ENCODE results near the gene SLC24A1. TPM values are rescaled to one million over a fixed set of nuclear protein-coding genes. Genes with fewer than 3 reads are reported as not detected.

The SLC24A1 gene
- total and polyA plus RNA-seq, 10 of the 15 experiments (the other 5 are each of a cell fraction or from before 2014, with no cell fraction given), result 1.4 to 5.8 (median 3.3) TPM

DNA sequence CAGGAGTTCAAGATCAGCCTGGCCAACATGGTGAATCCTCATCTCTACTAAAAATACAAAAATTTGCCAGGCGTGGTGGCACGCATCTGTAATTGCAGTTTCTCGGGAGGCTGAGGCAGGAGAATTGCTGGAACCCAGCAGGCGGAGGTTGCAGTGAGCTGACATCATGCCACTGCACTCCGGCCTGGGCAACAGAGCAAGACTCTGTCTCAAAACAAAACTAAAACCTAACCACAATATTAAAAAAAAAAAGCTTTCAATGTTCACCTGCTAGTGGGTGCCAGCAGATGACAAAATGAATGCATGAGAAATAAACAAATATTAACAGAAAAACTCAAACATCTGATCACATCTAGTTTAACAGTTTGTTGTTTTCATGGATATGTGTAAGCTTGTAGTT, 9.0 kb downstream of the SLC24A1 start:
- no peak overlapping the region for H2AFZ ChIP-seq (ENCODE audit: control insufficient read depth, low read depth, low read length)
- POLR2A ChIA-PET, result interaction anchor here (0.6 to 1.1 kb wide), 3 partner anchors 114 to 743 kb away, joined by 3 to 6 read pairs (median 4); no protein-coding TSS in a partner anchor
- peak overlapping the region; percentile 55 for H3K4me2 ChIP-seq (ENCODE audit: control insufficient read depth, insufficient read depth)
- no TSS peak for BruUV-seq (replicated peaks)
- SMC1A ChIA-PET (ENCODE audit: uncharacterized antibody, unreplicated experiment), result interaction anchor here (0.9 to 2.4 kb wide), 7 partner anchors 9 to 295 kb away, joined by 3 to 8 read pairs (median 4); partner anchors contain the start of gene RAB11A
- peaks cover 16% of the 10 kb centered on the region for H3K4me1 ChIP-seq (ENCODE audit: control insufficient read depth, insufficient read depth, low read length)
- H3K27ac ChIP-seq (ENCODE audit: control insufficient read depth, insufficient read depth), result no peak overlapping the region
- peak overlapping the region; percentile 9; the same call in 1 of the 2 replicates for H3K4me3 ChIP-seq
- in situ Hi-C loops (cut with MboI), result loop anchor here (5.0 kb wide), 1 partner anchor 227 kb away; no protein-coding TSS in a partner anchor
- DNase-seq (ENCODE audit: low read depth, low spot score), result no peak
- 0% methylated on average over 5 of the region's 5 CpGs for WGBS (ENCODE audit: insufficient coverage, insufficient replicate concordance, low lambda C conversion rate, missing lambda C conversion rate)
- intact Hi-C loops (cut with micrococcal nuclease; ENCODE audit: unreplicated experiment), result loop anchor here (10.0 kb wide), 1 partner anchor 454 kb away; no protein-coding TSS in a partner anchor
- no peaks in the 10 kb centered on the region for H3K36me3 ChIP-seq (ENCODE audit: control insufficient read depth in 2 of 2, insufficient read depth in 2 of 2, low read length in 1 of 2)
- peak; percentile 89 for ATAC-seq
- no peaks in the 10 kb centered on the region for H3K27me3 ChIP-seq (replicated peaks in 1 of 2; ENCODE audit: control insufficient read depth in 2 of 2, insufficient read depth in 2 of 2, low read length in 1 of 2)
- CTCF ChIA-PET, result interaction anchor here (0.7 to 15.8 kb wide), 4 partner anchors 10 to 273 kb away, joined by 4 to 192 read pairs (median 8); partner anchors contain the start of gene INTS14
- H3K79me2 ChIP-seq (ENCODE audit: control insufficient read depth, insufficient read depth, low read length), result no peaks in the 10 kb centered on the region
- RAD21 ChIA-PET (ENCODE audit: unreplicated experiment), result interaction anchor here (1.0 to 1.7 kb wide), 4 partner anchors 19 to 273 kb away, joined by 3 to 6 read pairs (median 3); no protein-coding TSS in a partner anchor
- H3K9ac ChIP-seq (ENCODE audit: control insufficient read depth, insufficient read depth, low read length), result no peak overlapping the region
- no peaks in the 10 kb centered on the region for H4K20me1 ChIP-seq (ENCODE audit: control insufficient read depth, insufficient read depth)
- no peak for FAIRE-seq
- H3K9me3 ChIP-seq (replicated peaks; ENCODE audit: control insufficient read depth, insufficient read depth, low read length), result no peaks in the 10 kb centered on the region
- TF ChIP-seq MEF2A (IDR thresholded peaks at IDR 0.05; ENCODE audit: insufficient read depth, low read depth, low read length) (no peak), ZNF24 (IDR thresholded peaks at IDR 0.05) (0 out of 2 replicates have a peak, but pooled peaks have one; percentile 35), NR2C2 (IDR thresholded peaks at IDR 0.05; ENCODE audit: borderline replicate concordance, control insufficient read depth, insufficient read length, low read depth) (no peak), SMARCA5 (IDR thresholded peaks at IDR 0.05) (peak; percentile 82; the same call in 1 of the 2 replicates), HDGF (IDR thresholded peaks at IDR 0.05) (no peak), RUNX3 (IDR thresholded peaks at IDR 0.05; ENCODE audit: low read length) (peak; percentile 93), STAT3 (IDR thresholded peaks at IDR 0.05; ENCODE audit: low read depth, low read length) (0 out of 2 replicates have a peak, but pooled peaks have one; percentile 24), IKZF1 (conservative IDR thresholded peaks at IDR 0.05) (peak; percentile 15; the same call in 1 of the 2 replicates), MTA2 (IDR thresholded peaks at IDR 0.05; ENCODE audit: low read depth) (peak; percentile 57; the same call in 1 of the 2 replicates), EZH2 (IDR thresholded peaks at IDR 0.05; ENCODE audit: borderline replicate concordance, control insufficient read depth, low read depth, low read length) (no peak), EGR1 (IDR thresholded peaks at IDR 0.05; ENCODE audit: borderline replicate concordance in 1 of 2, low read depth in 2 of 2, low read length in 2 of 2) (no peak), ZNF622 (IDR thresholded peaks at IDR 0.05) (no peak), HDAC6 (IDR thresholded peaks at IDR 0.05; ENCODE audit: unreplicated experiment) (no peak), CBFB (IDR thresholded peaks at IDR 0.05; ENCODE audit: low read depth) (peak; percentile 47; the same call in 1 of the 2 replicates), IKZF2 (IDR thresholded peaks at IDR 0.05) (peak; percentile 19 to 35; a peak in 3 of 4 replicates), SKIL (IDR thresholded peaks at IDR 0.05; ENCODE audit: low read depth, poor library complexity, severe bottlenecking) (peak; percentile 26), PAX8 (IDR thresholded peaks at IDR 0.05) (no peak), E2F4 (IDR thresholded peaks at IDR 0.05; ENCODE audit: low read depth, low read length) (no peak), JUNB (IDR thresholded peaks at IDR 0.05) (peak; percentile 85), BCL11A (IDR thresholded peaks at IDR 0.05; ENCODE audit: low read depth, low read length) (0 out of 2 replicates have a peak, but pooled peaks have one; percentile 36), FOS (IDR thresholded peaks at IDR 0.05; ENCODE audit: borderline replicate concordance, extremely low read depth, insufficient read length) (no peak), NR2F1 (conservative IDR thresholded peaks at IDR 0.05) (0 out of 2 replicates have a peak, but pooled peaks have one; percentile 30), TBL1XR1 (IDR thresholded peaks at IDR 0.05; ENCODE audit: low read depth, low read length) (no peak), RELA (IDR thresholded peaks at IDR 0.05; ENCODE audit: borderline replicate concordance, partially characterized antibody) (no peak)
